Ammon's horn (tissue), 1 donor: Measurements from ENCODE around the gene NT5C3A.

Experiments
- DNase-seq: peaks from one replicate; pipeline ENCODE4 v3.0.0-alpha.2; 2016; ENCODE audit warnings: low spot score

Gene NT5C3A

DNA sequence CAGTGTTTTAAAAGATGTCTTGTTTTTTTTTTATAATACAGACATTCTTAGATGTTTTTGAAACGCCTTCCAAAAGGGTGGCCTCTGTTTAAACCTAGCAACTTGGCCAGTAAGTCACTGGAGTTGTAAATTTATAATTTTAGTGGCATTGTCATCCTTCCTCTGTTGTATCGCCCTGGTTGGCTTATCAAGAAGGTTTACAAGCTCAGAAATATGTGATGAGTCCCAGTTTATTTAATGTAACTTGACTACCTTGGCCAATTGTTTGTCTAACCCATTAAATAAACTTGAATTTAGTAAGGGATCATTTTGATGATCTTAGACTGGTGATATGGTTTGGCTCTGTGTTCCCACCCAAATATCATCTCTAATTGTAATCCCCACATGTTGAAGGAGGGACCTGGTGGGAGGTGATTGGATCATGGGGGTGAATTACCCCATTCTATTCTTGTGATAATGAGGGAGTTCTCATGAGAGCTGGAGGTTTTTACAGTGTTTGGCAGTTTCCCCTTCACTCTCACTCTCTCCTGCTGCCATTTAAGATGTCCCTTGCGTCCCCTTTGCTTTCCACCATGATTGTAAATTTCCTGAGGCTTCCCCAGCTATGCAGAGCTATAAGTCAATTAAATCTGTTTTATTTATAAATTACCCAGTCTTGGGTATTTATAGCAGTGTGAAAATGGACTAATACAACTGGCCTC lies 13.4 kb upstream of the NT5C3A start:
- no peak for DNase-seq

DNA sequence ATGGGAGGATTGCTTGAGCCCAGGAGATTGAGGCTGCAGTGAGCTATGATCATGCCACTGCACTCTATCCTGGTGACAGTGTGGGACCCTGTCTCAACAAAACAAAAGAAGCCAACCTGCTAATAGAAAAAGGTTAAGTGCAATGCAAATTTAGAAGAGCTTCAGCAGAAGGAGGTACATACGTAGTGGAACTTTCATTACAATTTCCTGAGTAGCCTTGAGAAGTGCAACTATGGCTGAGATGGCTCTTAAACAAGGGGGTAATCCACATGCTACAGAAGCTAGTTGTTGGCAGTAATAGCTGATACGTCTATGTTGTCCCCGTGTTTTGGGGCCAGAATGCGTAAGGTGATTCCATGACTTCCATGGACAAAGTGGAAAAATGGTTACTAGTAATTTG lies 10.7 kb upstream of the NT5C3A start:
- no peak for DNase-seq

DNA sequence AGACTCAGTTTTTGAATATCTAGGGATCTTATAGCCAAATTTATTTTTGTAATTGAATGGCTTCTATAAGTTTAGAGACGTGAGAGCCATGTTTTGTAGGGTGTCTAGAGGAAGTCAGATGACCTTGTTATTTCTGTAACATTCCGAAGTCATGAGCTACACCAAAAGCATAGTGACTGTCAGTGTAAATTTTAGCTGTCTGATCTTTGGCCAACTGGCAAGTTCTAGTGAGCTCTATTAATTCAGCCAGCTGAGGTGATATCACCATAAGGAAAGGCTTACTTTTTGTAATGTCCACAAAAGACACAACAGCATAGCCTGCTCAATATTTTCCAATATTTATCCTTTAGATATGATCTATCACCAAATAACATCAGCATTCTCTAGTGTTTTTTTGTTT lies 9.9 kb upstream of the NT5C3A start:
- no peak for DNase-seq

- DNase-seq, result no peak
Observed at GRCh38 chr7:33070831-33071230, 8.3 kb upstream of the NT5C3A start.

- DNase-seq, result no peak
Observed at GRCh38 chr7:33070277-33070676, 7.7 kb upstream of the NT5C3A start.

- no peak for DNase-seq
Observed at GRCh38 chr7:33067921-33068320, 5.3 kb upstream of the NT5C3A start.

DNA sequence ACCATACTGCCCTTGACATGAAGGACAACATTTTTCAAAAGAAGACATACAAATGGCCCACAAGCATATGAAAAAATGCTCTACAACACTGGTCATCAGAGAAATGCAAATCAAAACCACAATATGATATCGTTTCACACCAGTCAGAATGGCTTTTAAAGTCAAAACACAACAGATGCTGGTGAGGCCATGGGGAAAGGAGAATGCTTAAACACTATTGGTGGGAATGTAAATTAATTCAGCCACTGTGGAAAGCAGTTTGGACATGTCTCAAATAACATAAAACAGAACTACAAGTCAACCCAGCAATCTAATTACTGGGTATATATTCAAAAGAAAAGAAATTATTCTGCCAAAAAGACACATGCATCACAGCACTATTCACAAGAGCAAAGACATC lies 4.2 kb upstream of the NT5C3A start:
- no peak for DNase-seq

- DNase-seq, result no peak
Observed at GRCh38 chr7:33065981-33066380, 3.4 kb upstream of the NT5C3A start.

DNA sequence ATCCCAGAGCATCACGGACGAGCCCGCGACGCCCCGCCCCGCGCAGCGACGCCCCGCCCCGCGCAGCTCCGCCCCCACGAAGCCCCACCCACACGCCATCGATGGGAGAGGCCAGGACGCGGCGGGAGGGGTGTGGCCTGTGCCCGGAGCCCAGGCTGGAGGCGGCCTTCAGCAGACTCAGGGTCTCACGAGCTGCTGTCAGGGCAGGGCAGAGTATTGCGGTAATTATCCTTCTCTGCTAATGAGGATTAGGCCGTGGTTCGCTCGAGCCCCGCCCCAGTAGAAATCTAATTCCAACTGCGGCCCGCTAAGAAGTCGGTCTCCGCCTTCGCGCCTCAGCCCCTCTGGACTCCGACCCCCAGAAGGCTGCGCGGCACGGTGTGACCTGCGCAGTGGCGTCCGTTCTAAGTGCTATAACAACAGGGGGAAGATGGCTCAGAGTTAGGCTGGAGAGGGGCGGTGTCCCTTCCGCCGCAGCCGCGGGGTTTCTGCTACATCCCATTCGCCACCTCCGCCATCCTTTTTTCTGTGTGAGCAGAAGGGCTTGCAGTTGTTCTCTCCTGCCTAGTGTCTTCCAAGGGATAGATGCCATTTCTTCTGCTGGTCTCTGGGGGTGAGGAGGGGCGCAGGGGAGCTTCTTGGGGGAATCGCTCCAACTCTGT lies 337 bp upstream of the NT5C3A start:
- DNase-seq, result peak; percentile 98

DNA sequence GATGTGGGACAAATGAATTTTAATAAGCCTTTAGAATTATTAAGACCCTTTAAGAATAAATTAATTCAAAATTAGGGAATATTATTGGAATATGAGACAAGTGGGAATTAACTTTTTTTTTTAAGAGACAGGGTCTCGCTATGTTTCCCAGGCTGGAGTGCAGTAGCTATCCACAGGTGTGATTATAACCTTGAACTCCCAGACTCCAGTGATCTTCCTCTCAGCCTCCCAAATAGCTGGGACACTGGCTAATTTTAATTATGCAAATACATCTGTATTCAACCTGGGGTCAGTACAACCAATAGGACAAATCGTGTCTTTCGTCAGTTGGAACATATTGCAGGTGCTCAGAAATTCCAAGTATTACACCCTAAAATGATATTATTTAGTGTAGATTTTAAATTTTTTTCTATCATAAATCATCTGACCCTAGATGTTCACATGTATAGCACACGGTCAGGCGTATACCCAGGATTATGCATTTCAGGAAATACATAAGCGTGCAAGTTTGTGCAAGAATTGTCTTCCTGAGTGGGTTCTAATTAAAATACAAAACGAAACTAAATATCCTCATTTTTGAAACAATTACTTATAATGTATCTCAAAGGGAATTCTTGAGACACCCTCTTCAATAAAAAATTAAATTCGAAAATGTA lies 1.2 kb downstream of the NT5C3A start:
- no peak for DNase-seq

GRCh38 chr7:33059635-33060034 lies 2.9 kb downstream of the NT5C3A start:
- no peak for DNase-seq

DNA sequence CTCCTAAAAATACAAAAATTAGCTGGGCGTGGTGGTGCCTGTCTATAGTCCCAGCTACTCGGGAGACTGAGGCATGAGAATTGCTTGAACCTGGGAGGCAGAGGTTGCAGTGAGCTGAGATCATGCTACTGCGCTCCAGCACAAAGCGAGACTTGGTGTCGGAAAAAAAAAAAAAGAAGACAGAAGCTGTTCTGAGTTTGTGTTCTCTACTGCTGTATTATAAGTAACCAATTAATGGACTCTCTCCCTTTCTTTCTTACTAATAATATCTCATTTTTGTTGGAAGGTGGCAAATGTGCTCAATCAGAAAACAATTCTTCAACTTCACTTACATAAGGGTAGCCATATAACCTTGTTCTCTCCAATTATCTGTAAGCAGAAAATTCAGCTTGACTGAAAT lies 7.4 kb downstream of the NT5C3A start:
- DNase-seq, result no peak

GRCh38 chr7:33054261-33054964 lies 8.2 kb downstream of the NT5C3A start:
- no peak for DNase-seq

GRCh38 chr7:33053721-33054120 lies 8.9 kb downstream of the NT5C3A start:
- no peak for DNase-seq

- peak; percentile 22 for DNase-seq
Observed at GRCh38 chr7:33050535-33051318, 11.8 kb downstream of the NT5C3A start.

- no peak for DNase-seq
Observed at GRCh38 chr7:33048704-33049103, 13.9 kb downstream of the NT5C3A start.

DNA sequence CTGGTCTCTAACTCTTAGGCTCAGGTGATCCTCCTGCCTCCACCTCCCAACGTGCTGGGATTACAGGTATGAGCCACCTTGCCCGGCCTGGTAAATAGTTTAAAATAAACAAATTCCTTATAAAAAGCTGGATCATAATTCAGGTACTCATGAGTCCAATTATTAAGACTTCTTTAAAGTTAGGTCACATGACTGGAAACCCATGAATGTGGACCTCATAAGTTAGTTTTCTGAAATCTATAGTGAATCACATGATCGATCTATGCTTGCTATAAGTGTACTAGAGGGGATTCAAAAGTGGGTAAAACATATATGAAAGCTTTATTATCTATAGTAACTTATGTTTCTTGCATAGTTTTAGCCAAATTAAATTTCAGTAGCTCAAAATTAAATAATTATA lies 14.3 kb downstream of the NT5C3A start:
- no peak for DNase-seq

DNA sequence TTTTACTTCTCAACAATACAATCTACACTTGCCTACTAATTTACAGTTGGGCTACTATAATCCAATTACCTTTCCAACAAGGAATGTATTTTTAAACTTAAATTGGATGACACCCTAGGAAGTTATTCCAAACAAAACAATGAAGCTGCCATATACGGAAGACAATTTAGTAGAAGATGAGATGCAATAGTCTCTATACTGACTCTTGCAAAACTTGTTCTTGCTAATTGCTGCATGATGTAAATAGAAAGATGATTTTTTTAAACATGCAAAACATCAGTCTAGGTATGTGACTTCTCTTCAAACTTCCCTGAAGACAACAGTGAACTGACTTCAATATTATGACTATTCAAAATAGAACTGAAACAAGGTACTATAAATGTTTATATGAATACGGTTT lies 17.6 kb downstream of the NT5C3A start:
- no peak for DNase-seq

DNA sequence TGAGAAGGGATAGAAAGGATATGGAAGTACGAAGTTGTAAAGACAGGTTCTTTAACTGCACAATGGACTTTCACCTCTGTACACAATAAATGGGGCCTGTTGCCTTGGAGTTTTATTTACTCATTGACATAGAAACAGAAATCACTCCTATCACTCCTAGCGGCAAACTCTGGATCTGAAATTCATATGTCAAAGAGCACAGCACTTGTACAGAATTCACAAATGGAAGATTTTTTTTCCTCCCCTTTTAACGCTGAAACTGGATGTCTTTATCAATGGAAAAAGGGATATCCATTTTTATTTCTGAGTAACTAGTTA lies 18.2 kb downstream of the NT5C3A start:
- DNase-seq, result no peak

GRCh38 chr7:33043501-33044400 lies 18.8 kb downstream of the NT5C3A start:
- DNase-seq, result no peak
